HEK293 (cell line): ENCODE results near the gene SMIM12.

Experiments
- CTCF ChIP-seq: fragments of 450-650 bp; formaldehyde crosslinking; IDR thresholded peaks from 2 replicates; pipeline ENCODE4 v1.5.1; 2016; ENCODE audit warnings: missing biosample characterization, missing genetic modification characterization
- GLI4 ChIP-seq: fragments of 450-650 bp; formaldehyde crosslinking; IDR thresholded peaks from 2 replicates; pipeline ENCODE4 v1.5.1; 2016; ENCODE audit warnings: missing biosample characterization, missing genetic modification characterization
- HOXA7 ChIP-seq: sonication (generic); formaldehyde crosslinking; IDR thresholded peaks from 2 replicates; pipeline ENCODE4 v1.8.1; 2022; ENCODE audit warnings: missing genetic modification reagents, borderline replicate concordance
- KLF17 ChIP-seq: fragments of 450-650 bp; formaldehyde crosslinking; IDR thresholded peaks from 2 replicates; pipeline ENCODE4 v1.5.1; 2016; ENCODE audit warnings: missing biosample characterization, missing genetic modification characterization
- REST ChIP-seq: fragments of 450-650 bp; formaldehyde crosslinking; IDR thresholded peaks from 2 replicates; pipeline ENCODE4 v1.5.1; 2016; ENCODE audit warnings: missing biosample characterization, missing genetic modification characterization
- ZNF239 ChIP-seq: fragments of 450-650 bp; formaldehyde crosslinking; IDR thresholded peaks from 2 replicates; pipeline ENCODE4 v1.5.1; 2016; ENCODE audit warnings: missing biosample characterization, missing genetic modification characterization
- ZNF292 ChIP-seq: fragments of 450-650 bp; formaldehyde crosslinking; IDR thresholded peaks from 2 replicates; pipeline ENCODE4 v1.5.1; 2016; ENCODE audit warnings: low read depth, missing biosample characterization, missing genetic modification characterization, borderline replicate concordance

- no peak for TF ChIP-seq REST (tag by site-specific recombination)
- no peak for TF ChIP-seq ZNF239 (tag by site-specific recombination)
- no peak for TF ChIP-seq CTCF
- TF ChIP-seq ZNF292 (tag by site-specific recombination), result no peak
- TF ChIP-seq HOXA7 (CRISPR knock-in tag), result no peak
- no peak for TF ChIP-seq KLF17
- TF ChIP-seq GLI4 (tag by site-specific recombination), result no peak
Observed at GRCh38 chr1:34851431-34852105, 8.0 kb downstream of the SMIM12 start.
